ENCODE results near the gene TYROBP. TPM values are rescaled to one million over a fixed set of nuclear protein-coding genes. Genes with fewer than 3 reads are reported as not detected.

The TYROBP gene
- total and polyA plus RNA-seq, 7 experiments from 2014 or later: 2.3 to 428 (median 17.3) TPM; not detected in 1

Other genes with a start within 250 kb of the TYROBP start
- 1 to 10 TPM in 1 of 5 experiments, under 1 TPM in 1, not detected in 3; 0.41 to 1.3 TPM for gene UPK1A, start 241.8 kb downstream of the TYROBP start, total RNA-seq
- gene UPK1A, start 241.8 kb downstream of the TYROBP start, polyA plus RNA-seq: not detected
- gene ZBTB32, start 203.7 kb downstream of the TYROBP start, total RNA-seq: 10 to 100 TPM in 1 of 5 experiments, 1 to 10 TPM in 1, under 1 TPM in 2, not detected in 1; 0.35 to 41.6 (median 1.0) TPM
- not detected for gene ZBTB32, start 203.7 kb downstream of the TYROBP start, polyA plus RNA-seq
- 10 to 100 TPM; 64.2 to 79.8 (median 77.3) TPM for gene KMT2B, start 190.3 kb downstream of the TYROBP start, total RNA-seq
- gene KMT2B, start 190.3 kb downstream of the TYROBP start, polyA plus RNA-seq: 1 to 10 TPM in 1 of 2 donors, under 1 TPM in 1; 0.60 to 3.2 TPM
- gene IGFLR1, start 165.8 kb downstream of the TYROBP start, total RNA-seq: 100 to 1,000 TPM in 2 of 5 experiments, 10 to 100 TPM in 3; 61.4 to 113 (median 62.8) TPM
- gene IGFLR1, start 165.8 kb downstream of the TYROBP start, polyA plus RNA-seq: 100 to 1,000 TPM in 1 of 2 donors, 10 to 100 TPM in 1; 99.5 to 107 TPM
- gene U2AF1L4, start 162.9 kb downstream of the TYROBP start, total RNA-seq: 10 to 100 TPM; 33.7 to 86.8 (median 68.6) TPM
- 10 to 100 TPM; 75.7 to 89.7 TPM for gene U2AF1L4, start 162.9 kb downstream of the TYROBP start, polyA plus RNA-seq
- gene PSENEN, start 162.6 kb downstream of the TYROBP start, total RNA-seq: 10 to 100 TPM; 20.4 to 50.9 (median 26.3) TPM
- 10 to 100 TPM; 49.0 to 79.1 TPM for gene PSENEN, start 162.6 kb downstream of the TYROBP start, polyA plus RNA-seq
- 10 to 100 TPM in 4 of 5 experiments, 1 to 10 TPM in 1; 7.9 to 33.1 (median 18.9) TPM for gene LIN37, start 159.7 kb downstream of the TYROBP start, total RNA-seq
- gene LIN37, start 159.7 kb downstream of the TYROBP start, polyA plus RNA-seq: 10 to 100 TPM in 1 of 2 donors, 1 to 10 TPM in 1; 6.7 to 20.6 TPM
- under 1 TPM in 1 of 5 experiments, not detected in 4; 0.22 TPM for gene HSPB6, start 151.3 kb downstream of the TYROBP start, total RNA-seq
- not detected for gene HSPB6, start 151.3 kb downstream of the TYROBP start, polyA plus RNA-seq
- gene PROSER3, start 150.1 kb downstream of the TYROBP start, total RNA-seq: 10 to 100 TPM; 34.0 to 47.3 (median 39.7) TPM
- gene PROSER3, start 150.1 kb downstream of the TYROBP start, polyA plus RNA-seq: 1 to 10 TPM; 5.4 to 6.8 TPM
- 10 to 100 TPM; 15.3 to 55.5 (median 23.4) TPM for gene ARHGAP33, start 132.7 kb downstream of the TYROBP start, total RNA-seq
- gene ARHGAP33, start 132.7 kb downstream of the TYROBP start, polyA plus RNA-seq: 1 to 10 TPM in 1 of 2 donors, under 1 TPM in 1; 0.09 to 1.0 TPM
- gene PRODH2, start 95.5 kb downstream of the TYROBP start, total RNA-seq: not detected
- gene PRODH2, start 95.5 kb downstream of the TYROBP start, polyA plus RNA-seq: not detected
- gene NPHS1, start 55.8 kb downstream of the TYROBP start, total RNA-seq: under 1 TPM in 2 of 5 experiments, not detected in 3; 0.30 to 0.51 TPM
- not detected for gene NPHS1, start 55.8 kb downstream of the TYROBP start, polyA plus RNA-seq
- gene KIRREL2, start 51.4 kb downstream of the TYROBP start, total RNA-seq: 1 to 10 TPM in 1 of 5 experiments, under 1 TPM in 2, not detected in 2; 0.16 to 1.3 (median 0.29) TPM
- not detected for gene KIRREL2, start 51.4 kb downstream of the TYROBP start, polyA plus RNA-seq
- 1 to 10 TPM in 1 of 5 experiments, not detected in 4; 2.4 TPM for gene APLP1, start 39.7 kb downstream of the TYROBP start, total RNA-seq
- not detected for gene APLP1, start 39.7 kb downstream of the TYROBP start, polyA plus RNA-seq
- gene NFKBID, start 7.8 kb downstream of the TYROBP start, total RNA-seq: 100 to 1,000 TPM in 1 of 5 experiments, 10 to 100 TPM in 4; 47.8 to 116 (median 57.0) TPM
- gene NFKBID, start 7.8 kb downstream of the TYROBP start, polyA plus RNA-seq: 1 to 10 TPM; 2.4 to 6.5 TPM
- 100 to 1,000 TPM in 3 of 5 experiments, 10 to 100 TPM in 2; 57.4 to 117 (median 113) TPM for gene HCST, start 5.8 kb downstream of the TYROBP start, total RNA-seq
- 100 to 1,000 TPM; 879 to 895 TPM for gene HCST, start 5.8 kb downstream of the TYROBP start, polyA plus RNA-seq
- 10 to 100 TPM in 3 of 5 experiments, 1 to 10 TPM in 2; 5.7 to 14.9 (median 11.6) TPM for gene LRFN3, start 28.1 kb upstream of the TYROBP start, total RNA-seq
- gene LRFN3, start 28.1 kb upstream of the TYROBP start, polyA plus RNA-seq: 1 to 10 TPM; 1.2 to 2.4 TPM
- 10 to 100 TPM in 3 of 5 experiments, 1 to 10 TPM in 2; 7.8 to 26.1 (median 17.8) TPM for gene SDHAF1, start 86.9 kb upstream of the TYROBP start, total RNA-seq
- 10 to 100 TPM; 29.9 to 58.1 TPM for gene SDHAF1, start 86.9 kb upstream of the TYROBP start, polyA plus RNA-seq
- 1 to 10 TPM; 1.7 to 5.4 (median 3.8) TPM for gene SYNE4, start 100.5 kb upstream of the TYROBP start, total RNA-seq
- gene SYNE4, start 100.5 kb upstream of the TYROBP start, polyA plus RNA-seq: under 1 TPM in 1 of 2 donors, not detected in 1; 0.14 TPM
- 10 to 100 TPM; 32.6 to 60.6 (median 49.3) TPM for gene ALKBH6, start 105.9 kb upstream of the TYROBP start, total RNA-seq
- gene ALKBH6, start 105.9 kb upstream of the TYROBP start, polyA plus RNA-seq: 10 to 100 TPM; 19.1 to 34.1 TPM
- gene CLIP3, start 124.6 kb upstream of the TYROBP start, total RNA-seq: 1 to 10 TPM; 1.1 to 4.0 (median 3.0) TPM
- gene CLIP3, start 124.6 kb upstream of the TYROBP start, polyA plus RNA-seq: 1 to 10 TPM; 3.1 to 5.2 TPM
- 1 to 10 TPM; 2.2 to 6.6 (median 6.1) TPM for gene THAP8, start 146.0 kb upstream of the TYROBP start, total RNA-seq
- 1 to 10 TPM; 4.5 to 5.4 TPM for gene THAP8, start 146.0 kb upstream of the TYROBP start, polyA plus RNA-seq
- 10 to 100 TPM in 1 of 5 experiments, 1 to 10 TPM in 4; 1.5 to 22.4 (median 2.9) TPM for gene WDR62, start 146.6 kb upstream of the TYROBP start, total RNA-seq
- gene WDR62, start 146.6 kb upstream of the TYROBP start, polyA plus RNA-seq: under 1 TPM; 0.07 to 0.33 TPM
- gene OVOL3, start 202.8 kb upstream of the TYROBP start, total RNA-seq: not detected
- not detected for gene OVOL3, start 202.8 kb upstream of the TYROBP start, polyA plus RNA-seq
- gene POLR2I, start 206.6 kb upstream of the TYROBP start, total RNA-seq: 10 to 100 TPM; 20.9 to 56.7 (median 44.7) TPM
- gene POLR2I, start 206.6 kb upstream of the TYROBP start, polyA plus RNA-seq: 100 to 1,000 TPM; 153 to 166 TPM
- gene TBCB, start 207.2 kb upstream of the TYROBP start, total RNA-seq: 100 to 1,000 TPM in 4 of 5 experiments, 10 to 100 TPM in 1; 72.8 to 174 (median 119) TPM
- 100 to 1,000 TPM; 153 to 173 TPM for gene TBCB, start 207.2 kb upstream of the TYROBP start, polyA plus RNA-seq
- 100 to 1,000 TPM; 197 to 473 (median 207) TPM for gene CAPNS1, start 231.8 kb upstream of the TYROBP start, total RNA-seq
- 10 to 100 TPM; 65.0 to 72.6 TPM for gene CAPNS1, start 231.8 kb upstream of the TYROBP start, polyA plus RNA-seq
- gene COX7A1, start 244.2 kb upstream of the TYROBP start, total RNA-seq: not detected
- gene COX7A1, start 244.2 kb upstream of the TYROBP start, polyA plus RNA-seq: not detected